ENCODE measurements around the gene GDPD5. TPM values are rescaled to one million over a fixed set of nuclear protein-coding genes. Genes with fewer than 3 reads are reported as not detected.

GDPD5 gene
- total and polyA plus RNA-seq, 9 of the 15 experiments (the other 6 are each of a cell fraction or from before 2014, with no cell fraction given): 0.32 to 27.3 (median 8.0) TPM

GRCh38 chr11:75536786-75537641, 11.3 kb upstream of the GDPD5 start (continued):
- TF ChIP-seq TEAD4 (IDR thresholded peaks at IDR 0.05; ENCODE audit: low read length): no peak
- peak; percentile 77; the same call in 1 of the 2 replicates for TF ChIP-seq TEAD4 (CRISPR knock-in tag; IDR thresholded peaks at IDR 0.05; ENCODE audit: borderline replicate concordance)
- TF ChIP-seq SMAD4 (CRISPR knock-in tag; conservative IDR thresholded peaks at IDR 0.05): 0 out of 2 replicates have a peak, but pooled peaks have one; percentile 40
- no peak for TF ChIP-seq CAMTA2 (CRISPR knock-in tag; conservative IDR thresholded peaks at IDR 0.05)
- TF ChIP-seq ZSCAN29 (IDR thresholded peaks at IDR 0.05): no peak
- TF ChIP-seq RCOR1 (IDR thresholded peaks at IDR 0.05; ENCODE audit: borderline replicate concordance in 1 of 2, low read depth in 2 of 2, low read length in 2 of 2): peak; percentile 56 to 73; a peak in 3 of 4 replicates
- TF ChIP-seq DIDO1 (tag; IDR thresholded peaks at IDR 0.05; ENCODE audit: low read depth): no peak
- no peak for TF ChIP-seq BRD4 (IDR thresholded peaks at IDR 0.05)
- TF ChIP-seq SIX5 (IDR thresholded peaks at IDR 0.05; ENCODE audit: borderline replicate concordance in 1 of 2, insufficient read depth in 1 of 2, low read depth in 1 of 2, low read length in 2 of 2): no peak
- TF ChIP-seq ZNF551 (CRISPR knock-in tag; IDR thresholded peaks at IDR 0.05): no peak
- no peak for TF ChIP-seq NR2F6 (CRISPR knock-in tag; IDR thresholded peaks at IDR 0.05)
- TF ChIP-seq SPI1 (IDR thresholded peaks at IDR 0.05; ENCODE audit: borderline replicate concordance, low read depth, low read length): peak; percentile 74
- TF ChIP-seq PHB2 (IDR thresholded peaks at IDR 0.05; ENCODE audit: low read depth): no peak
- no peak; the same call in 1 of the 2 replicates for TF ChIP-seq FOXP4 (CRISPR knock-in tag; IDR thresholded peaks at IDR 0.05; ENCODE audit: borderline replicate concordance)
- TF ChIP-seq ATF3 (IDR thresholded peaks at IDR 0.05): peak; percentile 79
- no peak for TF ChIP-seq ATF3 (CRISPR knock-in tag; conservative IDR thresholded peaks at IDR 0.05)
- TF ChIP-seq ZMIZ1 (IDR thresholded peaks at IDR 0.05; ENCODE audit: low read depth in 2 of 2, low read length in 2 of 2): no peak
- no peak for TF ChIP-seq SRSF3 (IDR thresholded peaks at IDR 0.05; ENCODE audit: insufficient read depth, low read length)
- no peak for TF ChIP-seq THRA (IDR thresholded peaks at IDR 0.05)
